Measurements from ENCODE around the gene IFT57.
"Not testable (repeated sequence)": the region's sequence is repeated elsewhere in the genome, so short reads cannot be mapped to it uniquely, and the experiment has no call there.

The IFT57 gene

DNA sequence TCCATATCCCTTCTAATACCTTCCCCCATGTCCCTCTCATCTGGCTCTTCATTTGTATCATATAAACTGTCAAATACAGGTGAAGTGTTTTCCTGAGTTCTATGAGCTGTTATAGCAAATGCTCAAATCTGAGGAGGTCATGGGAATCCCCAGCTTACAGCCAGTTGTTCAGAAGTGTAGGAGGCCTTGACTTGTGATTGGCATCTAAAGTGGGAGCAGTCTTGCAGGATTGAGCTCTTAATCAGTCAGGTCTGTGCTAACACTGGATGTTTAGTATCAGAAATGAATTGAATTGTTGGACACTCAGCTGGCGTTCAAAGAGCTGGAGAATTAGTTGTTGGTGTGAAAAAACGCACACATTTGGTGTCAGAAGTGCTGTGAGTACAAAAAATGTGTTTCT, 65.0 kb downstream of the IFT57 start:
- DNase-seq: no peak

DNA sequence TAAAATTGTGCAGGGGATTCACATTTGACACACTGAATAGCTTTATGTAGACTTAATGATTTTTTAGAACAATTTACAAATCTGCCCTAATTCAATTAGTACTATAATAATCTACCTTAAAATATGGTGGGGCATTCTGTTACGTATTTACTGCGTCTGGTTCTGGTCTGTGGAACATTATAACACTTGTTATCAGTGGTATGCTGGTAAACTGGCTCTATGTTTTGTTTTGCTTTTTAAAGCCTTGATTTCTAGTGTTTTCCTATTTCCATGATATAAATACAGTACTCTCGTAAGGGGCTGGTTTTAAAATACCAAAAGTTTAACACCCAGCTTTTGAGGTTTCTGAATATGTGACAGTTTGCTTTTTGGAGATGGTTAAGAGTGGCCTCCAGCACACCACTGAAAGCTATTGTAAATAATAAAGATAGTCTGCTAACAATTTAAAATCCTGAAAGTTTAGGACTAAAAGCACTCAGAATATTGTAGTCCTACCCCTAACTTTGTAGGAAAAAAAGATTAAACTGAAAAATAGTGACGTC, 65.8 kb downstream of the IFT57 start:
- DNase-seq: no peak

DNA sequence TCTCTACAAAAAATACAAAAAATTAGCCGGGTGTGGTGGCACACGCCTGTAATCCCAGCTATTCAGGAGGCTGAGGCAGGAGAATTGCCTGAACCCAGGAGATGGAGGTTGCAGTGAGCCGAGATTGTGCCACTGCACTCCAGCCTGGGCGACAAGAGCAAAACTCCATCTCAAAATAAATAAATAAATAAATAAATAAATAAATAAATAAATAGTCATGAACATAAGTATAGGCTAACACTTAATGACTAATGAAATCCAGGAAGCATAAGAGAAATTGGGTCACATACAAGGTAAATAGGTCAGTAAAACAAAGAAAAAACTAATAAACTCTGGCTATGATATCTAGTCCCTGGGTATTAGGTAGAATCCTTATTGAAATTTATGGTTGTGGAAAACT, 66.6 kb downstream of the IFT57 start:
- DNase-seq: not testable (repeated sequence)

DNA sequence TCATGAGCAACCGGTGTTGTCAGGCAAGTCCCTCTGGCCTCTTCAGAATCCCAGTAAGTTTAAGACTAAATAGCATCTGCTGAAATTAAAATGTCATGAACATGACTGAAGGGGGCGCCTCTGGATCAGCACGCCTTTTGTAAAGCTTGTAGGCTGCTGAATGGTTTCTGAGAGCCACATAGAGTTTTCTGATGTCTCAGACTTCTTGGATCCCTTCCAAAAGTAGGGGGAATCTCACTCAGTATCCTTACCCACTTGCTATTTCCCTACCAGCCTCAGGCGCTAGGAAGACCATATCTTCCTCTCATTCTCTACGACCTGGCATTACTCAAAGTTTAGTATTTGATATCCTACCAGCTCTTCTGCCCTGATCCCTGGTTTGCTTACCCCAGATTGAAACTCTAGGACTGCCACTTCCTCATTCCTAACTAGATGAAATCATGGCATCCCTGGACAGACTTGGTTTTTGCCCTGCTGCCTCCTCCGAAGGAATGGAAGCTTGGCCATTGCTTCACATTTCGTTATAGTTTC, 68.7 kb downstream of the IFT57 start:
- DNase-seq: peak; percentile 69

DNA sequence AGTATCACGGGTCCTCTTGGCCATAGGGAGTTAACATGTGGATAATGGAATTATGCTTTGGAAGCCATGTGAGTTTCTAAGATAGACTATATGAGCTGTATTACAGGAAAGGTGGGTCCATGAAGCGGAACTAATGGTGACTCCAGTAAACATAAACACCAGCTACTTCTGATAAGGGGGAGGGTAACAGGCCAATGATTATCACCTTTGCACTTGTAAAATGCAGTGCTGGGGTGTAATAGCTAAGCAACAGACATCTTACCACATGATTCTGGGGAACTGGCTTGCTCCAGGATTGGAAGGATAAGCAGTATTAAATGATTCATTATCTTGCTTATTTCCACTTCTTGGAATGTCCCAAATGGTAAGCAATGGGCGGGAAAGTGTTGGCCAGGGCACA, 70.0 kb downstream of the IFT57 start:
- no peak for DNase-seq

DNA sequence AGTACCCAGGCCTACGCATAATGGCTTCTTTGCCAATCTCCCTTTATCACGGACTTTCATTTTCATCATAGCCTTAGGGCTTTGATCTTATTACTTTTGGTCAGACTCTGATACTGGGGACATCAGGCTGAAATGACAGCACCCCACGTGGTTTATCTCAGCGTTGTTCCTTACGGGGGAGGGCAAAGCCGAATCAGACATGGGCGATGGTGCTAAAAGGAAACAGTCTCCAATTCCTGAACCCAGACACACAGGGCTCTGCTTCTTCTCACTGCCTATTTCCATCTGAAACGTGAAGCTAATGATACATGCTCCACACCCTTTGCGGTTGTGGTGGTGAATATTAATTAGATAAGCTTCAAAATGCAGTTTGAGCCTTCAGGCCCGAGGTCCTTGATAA, 72.0 kb downstream of the IFT57 start:
- no peak for DNase-seq

DNA sequence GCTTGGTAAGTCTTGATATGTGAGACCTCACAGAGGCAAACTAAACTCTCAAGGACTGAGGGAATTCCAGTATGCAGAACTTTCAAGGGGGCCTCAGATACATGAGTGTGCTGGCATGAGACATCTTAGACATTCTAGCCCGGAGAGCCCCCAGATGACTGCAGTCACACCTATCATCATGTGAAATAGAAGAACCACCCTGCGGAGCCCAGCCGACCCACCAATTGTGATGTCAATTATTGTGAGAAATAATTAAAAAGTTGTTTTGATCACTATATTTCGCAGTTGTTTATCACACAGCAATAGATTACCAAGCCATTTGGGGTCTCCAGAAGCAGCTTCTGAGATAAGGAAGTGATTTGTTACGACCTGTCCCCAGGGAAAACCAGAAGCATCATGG, 76.1 kb downstream of the IFT57 start:
- DNase-seq: no peak

DNA sequence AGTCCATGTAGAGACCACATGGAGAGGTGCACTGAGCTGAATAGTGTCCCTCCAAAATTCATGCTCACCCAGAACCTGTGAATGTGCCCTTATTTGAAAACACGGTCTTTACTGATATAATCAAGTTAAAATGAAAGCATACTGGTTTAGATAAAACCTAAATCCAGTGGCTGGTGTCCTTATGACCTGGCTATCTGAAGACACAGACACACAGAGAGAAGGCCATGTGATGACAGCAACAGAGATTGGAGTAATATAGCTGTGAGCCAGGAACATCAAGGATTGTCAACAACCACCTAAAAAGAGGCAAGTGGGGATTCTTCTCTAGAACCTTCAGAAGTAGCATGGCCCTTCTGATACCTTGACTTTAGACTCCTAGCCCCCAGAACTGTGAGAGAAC, 76.6 kb downstream of the IFT57 start:
- DNase-seq: no peak

DNA sequence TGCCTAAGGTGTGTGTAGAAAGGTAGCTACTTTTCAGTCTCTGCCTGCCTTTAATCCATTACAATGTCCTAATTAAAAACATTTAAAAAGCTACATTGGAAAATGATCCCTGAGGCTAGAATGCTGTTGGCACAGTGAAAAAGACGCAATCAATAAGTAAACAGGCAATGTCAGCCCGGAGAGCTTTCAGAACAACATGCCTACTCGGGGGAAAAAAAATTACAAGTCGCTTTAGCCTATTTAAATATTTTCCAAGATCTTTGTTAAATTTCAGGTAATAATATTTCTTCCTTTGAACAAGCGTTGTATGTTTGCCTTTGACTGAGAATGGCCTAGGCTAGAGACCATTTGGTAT, 84.8 kb downstream of the IFT57 start:
- no peak for DNase-seq

DNA sequence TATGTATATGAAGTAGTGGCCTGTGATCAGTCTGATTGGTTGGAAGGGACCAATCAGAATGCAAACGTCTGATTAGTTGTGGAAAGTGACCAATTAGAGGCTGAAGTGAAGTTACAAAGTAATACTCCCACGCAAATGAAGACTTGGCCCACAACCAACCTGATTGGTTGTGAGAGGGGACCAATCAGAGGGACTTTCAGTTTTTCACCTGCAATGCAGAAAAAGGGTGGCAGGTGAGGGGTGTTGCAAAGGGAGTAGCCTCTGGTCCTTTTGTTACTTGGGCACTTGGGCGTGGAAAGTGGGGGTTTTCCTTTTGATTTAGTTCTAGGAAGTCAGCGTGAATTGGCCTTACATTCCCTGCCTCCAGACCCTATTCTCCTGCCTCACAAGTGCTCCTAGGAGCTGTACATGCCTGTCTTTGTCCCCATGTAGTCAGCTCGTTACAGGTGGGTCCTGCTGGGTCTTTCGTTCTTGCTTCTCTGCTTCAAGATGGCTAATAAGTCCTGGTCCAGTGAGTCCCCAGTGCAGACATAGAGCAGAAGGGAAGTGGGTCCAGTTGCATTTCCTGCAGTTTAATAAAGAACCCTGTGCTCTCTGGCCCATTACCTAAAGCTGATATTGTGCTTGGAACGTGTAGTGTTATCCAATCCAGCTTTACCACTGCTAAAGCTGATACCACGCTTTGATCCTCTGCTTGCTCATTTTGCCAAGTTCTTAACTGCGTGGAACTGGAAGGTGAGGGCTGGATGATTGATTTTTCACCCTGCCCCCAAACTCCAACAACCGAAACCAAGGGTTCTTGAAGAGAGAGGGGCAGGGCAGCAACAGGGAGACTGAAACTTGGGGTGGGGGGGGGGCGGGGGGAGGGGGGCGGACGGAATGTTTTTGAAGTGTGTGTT, 85.4 kb downstream of the IFT57 start:
- no peak for DNase-seq

DNA sequence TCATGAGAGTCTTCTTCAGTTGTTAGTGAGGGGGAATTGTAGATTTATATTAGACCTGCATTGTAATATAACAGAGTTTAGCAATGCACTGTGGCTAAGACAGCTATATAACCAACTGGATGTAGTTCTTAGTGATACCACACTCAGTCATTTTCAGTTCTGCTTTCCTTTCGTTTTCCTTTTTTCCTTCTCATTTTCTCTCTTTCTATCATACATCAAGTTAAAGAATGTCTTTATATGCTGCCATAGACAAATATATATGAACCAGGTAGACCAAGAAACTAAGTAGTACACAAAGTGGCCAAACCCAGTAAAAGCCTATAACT, 87.7 kb downstream of the IFT57 start:
- no peak for DNase-seq

DNA sequence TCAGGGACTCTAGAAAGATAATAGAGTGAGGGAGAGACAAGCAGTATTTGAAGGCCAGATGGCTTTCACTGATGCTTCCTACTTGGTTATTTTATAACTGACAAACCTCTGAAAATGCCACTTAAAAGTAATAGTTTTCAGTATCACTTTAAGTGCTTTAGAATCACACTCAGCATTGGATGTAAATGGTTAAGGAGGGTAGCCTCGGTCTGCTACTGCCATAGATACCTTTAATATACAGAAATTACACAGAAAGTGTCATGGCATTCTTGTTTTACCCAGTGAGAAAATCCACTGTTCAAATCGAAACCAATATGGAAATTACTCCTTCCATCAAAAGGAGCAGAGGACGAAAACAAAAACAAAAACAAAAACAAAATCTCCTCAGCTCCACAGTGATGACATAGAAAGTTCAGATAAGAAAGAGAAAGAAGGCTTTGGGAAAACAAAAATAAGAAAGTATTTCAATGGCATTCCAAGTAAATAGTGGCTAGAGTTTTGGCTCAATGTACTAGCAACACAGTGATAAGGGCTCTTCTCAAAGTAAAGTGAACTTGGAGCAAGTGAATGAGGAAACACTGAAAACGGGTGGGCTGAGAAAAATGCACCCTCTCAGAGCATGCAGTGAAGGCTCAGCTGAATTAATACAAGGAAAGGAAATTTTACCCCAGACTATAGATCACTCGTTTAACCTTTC, 88.2 kb downstream of the IFT57 start:
- DNase-seq: no peak

DNA sequence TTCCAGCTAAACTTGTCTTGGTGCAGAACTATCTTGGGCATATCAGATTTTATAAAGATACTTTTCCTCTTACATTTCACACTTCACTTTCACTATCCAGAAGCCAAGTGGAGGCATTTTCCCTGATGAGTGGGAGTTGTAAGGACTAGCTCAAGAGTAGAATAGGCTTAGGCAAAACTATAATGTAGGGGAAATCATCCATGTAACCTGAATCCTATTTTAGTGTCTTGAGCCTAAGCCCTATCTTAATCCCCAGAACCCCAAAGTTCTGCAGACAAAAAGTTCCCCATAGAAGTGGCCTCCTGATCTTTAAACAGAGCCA, 89.2 kb downstream of the IFT57 start:
- DNase-seq: no peak

DNA sequence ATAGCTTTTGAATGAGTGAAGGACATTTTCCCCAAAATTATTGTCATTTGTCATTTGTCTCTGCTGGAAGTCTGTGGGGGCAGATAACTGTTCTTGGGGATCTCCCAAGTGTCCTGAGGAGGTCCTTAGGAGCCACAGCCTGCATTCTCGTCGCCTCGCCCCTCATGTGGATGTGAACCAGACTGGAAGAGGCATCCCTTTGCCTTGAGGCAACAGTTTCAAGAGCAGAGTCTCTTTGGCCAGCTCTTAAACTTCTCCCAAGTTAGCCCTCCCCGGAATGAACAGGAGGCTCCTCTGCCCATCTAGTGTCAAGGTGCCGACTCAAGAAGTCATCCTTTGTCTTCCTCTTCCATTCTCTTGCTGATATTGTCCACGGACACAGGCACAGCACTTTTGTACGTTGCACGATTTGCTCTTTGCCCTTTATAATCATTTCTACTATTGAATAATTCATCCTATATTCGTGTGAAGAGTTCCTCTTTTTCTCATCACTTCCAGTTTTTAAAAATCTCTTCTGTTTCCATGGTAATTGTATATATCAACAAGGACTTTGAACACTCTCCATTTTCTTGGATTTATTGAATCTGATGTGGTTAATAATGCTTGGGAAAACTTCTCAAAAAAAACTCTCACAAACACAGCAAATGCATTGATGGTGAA, 90.6 kb downstream of the IFT57 start:
- DNase-seq: no peak

DNA sequence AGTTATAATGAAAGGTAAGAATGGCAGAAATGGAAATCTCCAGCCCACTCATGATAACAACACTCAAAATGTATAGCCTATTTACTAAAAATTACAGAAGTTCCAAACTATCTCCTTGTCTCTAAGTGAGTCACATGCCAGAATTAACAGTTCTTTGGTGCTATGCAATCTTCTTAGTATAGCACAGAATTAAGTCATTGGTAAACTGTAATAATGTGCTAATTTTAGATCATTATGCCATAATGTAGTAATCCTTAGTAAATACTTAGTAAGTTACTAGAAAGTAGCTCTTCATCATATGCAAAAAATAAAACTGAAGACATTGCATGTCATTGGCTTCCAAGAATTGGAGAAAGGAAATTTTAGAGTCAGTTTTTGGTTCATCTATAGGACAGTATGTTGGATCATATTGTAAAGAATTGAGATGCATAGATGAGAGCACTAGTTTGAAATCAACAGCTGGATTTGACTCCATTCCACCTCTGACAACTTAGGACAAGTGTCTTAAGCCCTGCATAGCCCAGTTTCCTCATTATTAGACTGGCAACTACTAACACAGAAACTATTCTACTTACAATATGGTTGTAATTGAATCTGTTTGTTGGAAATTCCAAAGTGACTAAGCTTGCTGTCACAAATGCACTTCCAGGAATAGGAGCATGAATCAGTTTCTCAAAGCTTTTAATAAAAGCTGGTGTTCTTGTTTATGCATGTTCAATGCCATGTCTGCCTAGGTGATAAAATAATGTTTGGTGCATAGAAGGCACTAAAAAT, 91.3 kb downstream of the IFT57 start:
- DNase-seq: no peak

DNA sequence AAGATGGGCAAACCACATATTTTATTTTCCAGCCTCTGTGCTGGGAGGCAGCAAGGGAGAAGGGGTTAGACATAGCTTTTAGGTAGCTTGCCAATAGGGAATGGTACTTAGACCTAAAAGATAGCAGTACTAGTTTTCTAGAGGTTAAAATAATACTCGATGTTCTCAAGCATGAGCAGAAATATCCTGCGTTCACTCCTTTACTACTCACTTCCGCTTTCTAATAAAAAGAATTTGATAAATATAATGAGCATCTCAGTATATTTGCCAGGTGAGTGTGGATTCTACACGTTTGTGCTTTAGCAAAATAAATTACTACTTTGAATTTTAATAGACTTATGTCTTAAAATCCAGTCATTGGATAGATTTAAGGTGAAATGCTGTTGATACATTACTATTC, 92.0 kb downstream of the IFT57 start:
- DNase-seq: no peak

DNA sequence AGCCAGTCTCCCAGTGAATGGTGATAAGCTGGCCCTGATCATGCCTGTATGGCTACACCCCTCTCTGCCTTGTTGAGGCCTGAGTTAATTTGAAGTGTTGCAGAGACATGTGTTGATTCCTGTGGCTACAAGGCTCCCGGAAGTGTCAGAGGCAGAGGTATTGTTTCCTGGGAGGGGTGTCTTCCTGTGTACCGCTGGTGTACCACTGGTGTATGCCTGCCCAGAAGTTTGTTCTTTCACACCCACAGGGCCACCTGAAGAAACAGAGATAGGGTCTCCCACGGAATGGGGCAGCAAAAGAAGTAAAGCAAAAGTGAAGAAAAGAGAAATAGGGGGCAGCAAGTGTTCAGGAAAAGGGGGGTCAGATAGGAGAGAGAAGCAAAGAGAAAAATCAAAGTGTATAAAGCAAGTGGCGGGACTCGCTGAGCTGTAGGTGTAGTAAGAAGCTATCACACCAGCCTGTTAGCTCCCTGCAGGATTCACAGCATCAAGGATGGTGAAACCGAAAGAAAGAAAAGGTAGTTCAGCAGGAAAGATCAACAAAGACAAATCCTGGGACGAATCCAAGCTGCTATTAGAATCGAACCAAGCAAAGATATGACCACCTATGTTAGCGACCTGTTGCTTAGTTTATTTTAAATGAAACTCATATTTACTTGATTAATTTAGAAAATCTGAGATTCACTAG, 94.8 kb downstream of the IFT57 start:
- DNase-seq: no peak

DNA sequence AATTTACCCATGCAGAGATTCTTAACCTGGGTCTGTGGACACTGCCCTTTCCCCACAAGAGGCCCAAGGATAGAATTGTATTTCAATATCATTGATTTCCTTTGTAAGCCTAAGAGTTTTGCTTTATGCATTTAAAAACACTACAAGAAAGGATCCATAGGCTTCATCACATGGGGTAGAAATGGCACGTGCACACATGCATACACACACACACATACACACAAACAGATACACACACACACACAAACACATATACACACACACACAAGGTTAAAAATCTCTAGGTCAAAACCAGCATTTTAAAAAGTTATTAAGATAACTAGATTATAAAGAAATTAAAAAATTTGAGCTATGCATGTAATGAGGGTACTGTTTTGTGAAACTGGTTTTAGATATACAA, 95.9 kb downstream of the IFT57 start:
- DNase-seq: no peak

DNA sequence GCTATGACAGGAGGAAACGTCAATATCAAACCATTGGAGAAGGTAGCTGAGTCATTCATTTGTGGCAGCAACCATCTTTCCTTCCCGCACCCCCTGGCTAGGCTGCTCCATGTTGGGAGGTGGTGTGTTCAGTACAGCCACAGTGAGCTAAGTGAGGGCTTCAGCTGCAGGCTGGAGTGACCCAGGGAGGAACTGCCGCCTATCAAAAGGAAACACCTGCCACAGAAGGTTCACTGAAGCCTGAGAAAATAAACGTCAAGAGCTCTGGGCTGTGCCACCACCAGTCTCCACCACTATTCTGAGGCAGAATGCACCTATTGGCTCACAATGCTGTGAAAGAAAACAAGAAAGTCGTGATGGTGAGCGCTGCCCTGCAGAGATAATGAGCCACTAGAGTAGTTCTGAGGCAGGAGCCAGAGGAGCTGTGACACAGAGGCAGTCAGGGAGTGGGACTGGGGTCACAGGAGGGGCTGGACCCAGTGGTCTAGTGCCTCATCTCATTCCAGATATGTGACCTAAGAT, 96.6 kb downstream of the IFT57 start:
- DNase-seq: peak; percentile 80

DNA sequence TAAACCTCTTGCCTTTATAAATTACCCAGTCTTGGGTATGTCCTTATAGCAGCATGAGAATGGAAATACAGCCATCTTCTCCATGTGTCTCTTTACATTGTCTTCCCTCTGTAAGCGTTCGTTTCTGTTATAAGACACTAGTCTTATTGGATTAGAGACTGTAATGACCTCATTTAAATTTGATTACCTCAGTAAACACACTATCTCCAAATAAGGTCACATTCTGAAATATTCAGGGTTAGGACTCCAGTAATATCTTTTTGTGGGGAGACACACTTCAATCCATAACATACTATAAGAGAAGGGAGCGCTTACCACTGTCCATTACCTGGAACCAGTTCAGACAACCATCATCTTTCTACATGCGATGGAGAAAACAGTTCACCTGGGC, 97.1 kb downstream of the IFT57 start:
- no peak for DNase-seq

DNA sequence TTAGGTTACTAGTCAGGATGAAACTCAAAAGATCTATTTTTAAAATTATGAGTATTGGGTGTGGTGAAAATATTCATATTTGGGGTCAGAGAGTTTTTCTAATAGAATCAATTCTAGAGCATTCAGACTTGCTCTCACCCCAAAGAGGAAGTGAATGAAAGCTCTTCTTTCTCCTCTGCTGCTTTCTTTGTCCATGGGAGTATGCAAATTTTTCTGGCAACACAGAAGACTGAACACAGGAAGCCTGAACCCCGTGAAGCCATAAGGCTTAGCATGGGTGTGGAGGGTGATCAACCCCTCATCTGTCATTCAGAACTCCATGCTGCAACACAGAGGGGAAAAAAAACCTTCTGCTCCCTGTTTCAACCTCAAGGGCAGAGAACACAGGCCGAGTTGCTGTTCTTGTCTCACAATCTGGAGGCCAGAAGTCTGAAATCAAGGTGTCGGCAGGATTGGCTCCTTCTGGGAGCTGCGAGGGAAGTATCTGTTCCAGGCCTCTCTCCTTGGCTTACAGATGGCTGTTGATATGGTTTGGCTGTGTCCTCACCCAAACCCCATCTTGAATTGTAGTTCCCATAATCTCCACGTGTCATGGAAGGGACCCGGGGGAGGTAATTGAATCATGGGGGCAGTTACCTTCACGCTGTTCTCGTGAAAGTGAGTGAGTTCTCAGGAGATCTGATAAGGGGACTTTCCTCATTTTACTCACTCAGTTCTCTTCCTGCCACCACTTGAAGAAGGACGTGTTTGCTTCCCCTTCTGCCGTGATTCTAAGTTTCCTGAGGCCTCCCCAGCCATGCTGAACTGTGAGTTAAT, 97.7 kb downstream of the IFT57 start:
- DNase-seq: peak; percentile 82

All from NCI-H1436 (cell line).